ENCODE results near the gene TENT5A.

TENT5A gene

DNA sequence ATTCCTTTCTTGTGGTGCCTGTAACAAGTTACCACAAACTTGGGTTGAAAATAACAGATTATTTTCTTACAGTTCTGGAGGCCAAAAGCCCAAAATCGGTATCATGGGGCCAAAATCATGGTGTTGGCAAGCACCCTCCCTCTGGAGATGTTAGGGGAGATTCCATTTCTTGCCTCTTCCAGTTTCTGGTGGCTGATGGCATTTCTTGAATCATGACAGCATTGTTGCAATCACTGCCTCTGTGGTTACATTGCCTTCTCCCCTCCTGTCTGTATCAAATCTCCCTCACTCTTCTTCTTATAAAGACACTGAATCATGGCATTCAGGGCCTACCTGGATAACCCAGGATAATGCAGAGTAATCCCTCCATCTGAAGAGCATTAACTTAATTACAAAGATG is 17.9 kb upstream of the TENT5A start:
- DNase-seq, result no peak

DNA sequence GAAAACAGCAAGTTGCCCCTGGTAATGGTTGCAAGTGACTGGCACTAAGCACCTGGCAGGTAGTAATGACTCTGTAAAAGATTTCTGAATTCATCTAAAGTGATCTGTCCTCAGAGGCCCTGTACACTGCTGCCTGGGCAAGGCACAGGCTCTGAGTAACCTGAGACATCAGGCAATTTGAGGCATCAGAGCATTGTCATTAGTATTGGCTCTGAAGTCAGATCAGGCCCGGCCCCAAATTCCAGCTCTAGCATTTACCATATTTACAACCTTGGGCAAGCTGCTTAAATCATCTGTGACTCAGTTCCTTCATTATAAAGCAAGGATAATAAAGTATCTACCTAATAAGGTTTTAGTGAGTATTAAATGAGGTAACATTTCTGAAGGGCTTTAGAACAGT is 17.3 kb upstream of the TENT5A start:
- no peak for DNase-seq

DNA sequence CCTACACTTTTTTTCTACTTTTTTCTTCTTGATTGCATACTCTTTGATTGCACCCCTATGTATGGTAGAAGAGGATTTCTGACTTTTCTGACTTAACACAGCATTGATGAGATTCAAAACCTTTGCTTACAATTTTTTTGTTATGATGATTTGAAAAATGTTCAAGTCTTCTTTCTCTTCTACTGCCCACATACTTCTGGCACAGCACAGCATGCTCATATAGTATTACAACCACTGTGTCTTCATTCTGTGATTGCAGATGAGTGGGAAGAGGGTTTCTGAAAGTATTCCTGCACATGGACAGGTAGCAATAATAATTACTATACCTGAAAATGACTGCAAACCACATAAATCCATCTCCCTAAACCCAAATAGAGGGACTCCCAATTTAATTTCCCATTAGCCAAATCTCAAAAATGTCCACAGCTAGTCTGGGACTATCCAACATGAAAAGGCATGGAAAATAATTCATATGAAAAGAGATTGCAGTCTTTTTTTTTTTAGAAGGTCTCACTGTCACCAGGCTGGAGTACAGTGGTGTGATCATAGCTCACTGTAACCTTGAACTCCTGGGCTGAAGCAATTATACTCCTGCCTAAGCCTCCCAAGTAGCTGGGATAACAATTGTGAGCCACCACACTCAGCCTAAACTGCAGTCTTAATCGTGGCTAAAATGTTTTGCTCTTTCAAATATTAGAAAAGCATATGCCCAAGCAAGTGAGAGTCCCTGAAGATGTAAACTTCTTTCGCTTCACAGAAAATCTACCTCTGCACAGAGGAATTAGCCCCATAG is 15.9 kb upstream of the TENT5A start:
- DNase-seq, result no peak

DNA sequence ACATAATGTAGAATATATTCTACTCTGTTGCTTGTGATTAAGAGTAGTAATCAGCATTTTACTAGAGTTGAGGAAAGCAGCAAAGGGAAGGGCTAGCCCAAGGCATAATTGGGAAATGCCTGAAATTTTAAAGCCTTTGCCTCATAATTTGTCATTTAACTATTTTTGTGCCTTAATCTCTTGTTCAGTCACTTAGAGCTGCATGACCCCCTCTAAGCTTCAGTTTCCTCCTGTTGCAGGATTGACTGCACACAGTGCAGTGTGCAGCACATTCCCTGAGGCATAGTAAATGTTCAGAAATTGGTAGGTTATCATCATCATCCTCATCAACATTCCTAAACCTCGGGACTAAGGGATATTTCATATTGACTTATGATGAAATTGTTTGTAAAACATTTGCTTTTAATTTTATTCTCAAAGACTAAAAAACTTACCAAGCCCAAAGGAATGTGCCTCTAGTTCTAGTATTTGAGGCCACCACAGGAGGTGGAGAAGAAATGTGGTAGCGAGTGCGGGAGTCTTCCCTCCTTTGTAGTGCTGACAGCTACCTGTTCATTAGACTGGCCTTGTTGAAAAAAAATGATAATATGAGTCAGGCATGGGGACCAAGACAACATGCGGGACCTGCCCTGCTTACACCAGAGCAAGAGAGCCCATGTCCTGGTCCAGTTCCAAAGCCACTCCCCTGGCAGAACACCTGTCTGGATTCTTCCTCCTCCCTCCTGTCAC is 14.8 kb upstream of the TENT5A start:
- no peak for DNase-seq

DNA sequence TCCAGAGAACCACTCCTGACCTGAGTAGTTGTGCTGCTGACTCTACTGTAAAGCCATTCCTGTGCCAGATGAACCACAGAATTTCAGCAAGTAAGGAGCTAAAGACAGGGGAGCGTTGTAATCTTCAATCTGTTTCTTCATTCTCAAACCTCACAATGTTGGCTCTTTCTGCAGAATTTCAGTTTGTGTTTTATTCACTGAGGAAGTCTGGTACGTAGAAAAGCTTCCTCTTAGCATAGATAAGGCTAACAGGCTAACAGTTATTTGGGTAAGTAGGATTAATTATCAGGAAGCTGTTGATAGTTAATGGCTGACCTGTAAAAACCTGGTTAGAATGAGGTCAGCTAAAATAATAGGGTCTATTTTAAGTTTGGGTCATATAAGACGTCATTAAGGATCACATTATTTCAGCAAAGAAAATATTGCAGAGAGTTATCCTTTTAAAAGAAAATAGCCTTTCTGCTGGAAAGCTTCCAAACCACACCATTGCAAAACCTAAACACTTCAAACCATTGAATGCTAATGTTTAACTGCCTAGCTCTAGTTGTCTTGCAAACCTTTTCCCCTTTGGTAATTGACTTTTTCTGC is 14.1 kb upstream of the TENT5A start:
- DNase-seq, result no peak

DNA sequence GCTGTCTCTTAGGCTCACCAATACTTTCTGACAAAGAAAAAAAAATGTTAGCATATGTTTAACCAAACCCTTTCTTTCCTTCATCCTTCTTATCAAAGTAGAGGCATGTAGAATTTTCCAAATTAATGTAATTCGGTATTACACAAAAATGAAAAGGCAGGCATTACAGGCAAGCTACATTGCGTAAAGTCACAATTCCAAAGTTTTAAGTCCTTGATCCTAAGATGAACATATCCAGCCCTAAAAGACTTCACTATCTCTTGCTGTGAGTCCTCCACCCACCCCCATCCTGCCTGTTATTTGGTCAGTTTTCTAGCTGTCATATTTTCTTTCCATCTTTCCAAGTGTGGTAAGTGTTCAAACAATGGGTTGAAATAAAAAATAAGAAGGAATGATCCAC is 12.1 kb upstream of the TENT5A start:
- DNase-seq, result no peak

DNA sequence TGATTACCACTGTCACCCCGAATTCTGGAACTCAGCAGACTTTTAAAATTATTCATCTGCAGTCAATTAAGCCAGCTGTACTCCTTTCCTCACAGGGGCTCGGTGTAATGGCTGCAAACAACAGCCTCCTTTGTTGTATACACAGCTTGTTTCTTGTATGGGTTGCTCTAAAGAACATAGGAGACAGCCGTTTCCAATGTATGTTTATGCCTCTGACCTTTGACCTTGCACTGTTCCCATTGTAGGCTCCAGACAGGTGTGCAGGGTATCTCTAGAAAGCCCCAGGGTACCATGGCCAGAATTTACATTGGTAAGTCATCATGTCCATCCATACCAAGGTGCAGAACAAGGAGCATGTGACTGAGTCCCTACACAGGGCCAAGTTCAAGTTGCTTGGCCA is 11.5 kb upstream of the TENT5A start:
- no peak for DNase-seq

DNA sequence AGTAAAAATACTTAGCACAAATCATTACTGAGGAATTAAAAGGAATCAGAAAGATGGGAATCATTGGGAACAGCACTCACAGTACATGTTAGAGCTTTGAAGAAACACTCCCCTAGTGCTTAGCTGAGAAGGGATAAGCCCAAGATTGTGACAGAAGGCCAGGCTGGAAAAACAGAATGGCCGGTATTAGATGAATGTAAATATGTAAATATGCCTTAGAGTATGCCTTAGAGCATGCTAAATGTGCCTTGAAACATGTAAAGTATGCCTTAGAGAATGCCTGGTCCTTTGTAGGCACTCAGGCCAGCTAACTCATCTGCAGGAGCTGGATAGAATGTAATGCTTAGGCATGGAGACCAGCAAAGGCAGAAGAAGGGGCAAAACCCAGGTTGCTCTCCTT is 10.6 kb upstream of the TENT5A start:
- DNase-seq, result no peak

DNA sequence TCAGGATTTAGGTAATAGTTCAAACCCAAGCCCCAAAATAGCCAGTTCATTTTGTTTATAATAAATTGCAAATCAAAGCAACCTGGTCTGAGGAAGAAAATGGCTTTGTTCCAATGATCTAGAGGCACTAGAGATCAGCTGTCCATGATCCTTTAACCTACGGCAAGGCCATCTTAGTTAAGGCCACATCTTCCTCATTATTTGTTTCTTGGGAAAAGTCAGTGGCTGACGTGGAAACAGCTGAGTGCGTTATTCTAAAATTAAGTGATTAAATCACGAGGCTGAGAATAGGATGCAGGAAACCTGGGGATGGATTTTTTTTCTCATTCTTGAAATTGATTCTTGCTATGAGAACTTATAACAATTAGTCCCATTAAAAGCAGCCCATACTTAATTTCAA is 10.1 kb upstream of the TENT5A start:
- no peak for DNase-seq

DNA sequence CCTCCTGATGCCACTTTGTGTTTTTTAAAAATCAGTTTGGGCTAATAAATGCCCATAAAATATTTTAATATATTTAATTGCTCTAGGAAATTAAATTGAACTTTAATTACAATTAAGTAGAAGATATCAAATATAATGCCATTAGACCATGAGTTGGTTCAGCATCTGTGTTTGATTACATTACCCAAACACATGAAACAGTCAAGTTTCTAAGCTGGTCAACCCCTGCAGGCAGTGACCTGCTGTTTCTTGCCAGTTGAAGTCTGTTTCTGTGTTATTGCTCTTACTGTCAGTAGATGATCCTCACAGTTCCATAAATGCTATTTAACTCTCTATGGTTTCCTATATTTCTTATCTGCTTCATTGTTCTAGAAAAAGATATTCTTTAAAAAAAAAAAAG is 9.7 kb upstream of the TENT5A start:
- DNase-seq, result no peak

DNA sequence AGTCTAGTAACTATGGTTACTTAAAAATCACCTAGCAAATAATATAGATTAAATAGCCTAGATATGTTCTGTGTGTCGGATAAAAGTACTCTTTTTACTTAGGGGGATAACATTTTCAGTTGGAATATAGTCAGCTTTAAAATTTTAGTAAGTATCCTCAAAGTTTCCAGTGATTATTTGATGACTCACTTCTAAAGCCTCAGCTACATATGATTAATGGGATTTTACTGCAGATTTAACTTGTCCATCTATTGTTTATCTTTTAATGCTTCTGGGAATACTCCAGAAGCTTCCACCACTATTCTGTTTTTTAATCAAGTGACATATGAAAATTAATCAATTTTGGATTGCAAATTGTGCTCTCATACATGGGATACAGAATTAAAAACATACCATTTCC is 8.7 kb upstream of the TENT5A start:
- DNase-seq, result no peak

DNA sequence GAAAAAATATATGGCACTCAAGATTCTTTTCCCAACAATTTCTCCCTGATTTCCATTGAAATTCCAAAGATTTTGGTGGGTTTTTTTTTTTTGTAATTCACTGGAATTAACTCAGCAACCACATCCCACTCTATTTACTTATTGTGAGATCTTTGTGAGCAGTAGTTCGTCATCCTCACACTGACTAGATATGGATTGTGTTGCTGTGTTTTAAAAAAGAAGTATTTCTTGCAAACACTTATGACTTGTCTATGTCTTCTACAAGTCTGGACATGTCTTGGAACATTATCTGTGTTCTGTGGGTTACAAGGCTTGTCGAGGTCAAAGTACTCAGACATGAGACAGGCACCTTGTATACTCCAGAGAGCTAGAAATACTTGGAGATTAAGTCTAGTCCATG is 7.3 kb upstream of the TENT5A start:
- no peak for DNase-seq

DNA sequence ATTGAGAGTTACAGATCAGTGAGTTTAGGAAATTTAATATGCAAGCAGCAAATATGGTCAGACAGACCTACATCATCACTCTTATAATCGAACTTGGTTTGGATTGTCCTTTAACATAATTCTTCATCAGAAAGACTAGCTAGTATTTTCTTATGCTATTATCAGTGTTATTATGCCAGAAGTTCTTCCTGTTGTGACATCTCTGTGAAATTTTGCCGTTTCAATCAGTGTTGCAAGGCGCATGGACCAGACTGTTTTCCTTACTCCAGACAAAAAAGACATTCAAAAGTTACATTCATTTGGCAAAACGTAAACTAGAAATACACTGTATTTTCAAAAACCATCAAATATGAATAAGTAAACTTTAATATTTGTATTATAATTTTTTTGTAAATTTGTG is 5.7 kb upstream of the TENT5A start:
- no peak for DNase-seq

DNA sequence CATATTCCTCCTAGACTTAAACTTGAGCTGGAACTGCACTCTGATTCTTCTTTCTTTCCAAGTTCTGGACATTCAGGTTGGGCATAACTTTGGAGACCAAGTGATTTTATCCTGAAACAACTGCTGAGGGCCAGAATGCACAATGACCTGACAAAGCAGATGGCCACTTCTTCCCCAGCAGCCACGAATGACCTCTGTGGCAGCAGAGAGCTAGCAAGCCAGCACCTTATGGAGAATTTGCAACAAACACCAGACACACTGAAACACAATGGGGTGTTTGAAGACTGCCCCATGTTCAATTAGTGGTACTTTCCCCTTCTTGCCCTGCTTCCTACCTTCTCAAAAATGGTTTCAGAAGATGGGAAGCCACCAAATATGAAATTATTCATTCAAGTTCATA is 4.2 kb upstream of the TENT5A start:
- no peak for DNase-seq

DNA sequence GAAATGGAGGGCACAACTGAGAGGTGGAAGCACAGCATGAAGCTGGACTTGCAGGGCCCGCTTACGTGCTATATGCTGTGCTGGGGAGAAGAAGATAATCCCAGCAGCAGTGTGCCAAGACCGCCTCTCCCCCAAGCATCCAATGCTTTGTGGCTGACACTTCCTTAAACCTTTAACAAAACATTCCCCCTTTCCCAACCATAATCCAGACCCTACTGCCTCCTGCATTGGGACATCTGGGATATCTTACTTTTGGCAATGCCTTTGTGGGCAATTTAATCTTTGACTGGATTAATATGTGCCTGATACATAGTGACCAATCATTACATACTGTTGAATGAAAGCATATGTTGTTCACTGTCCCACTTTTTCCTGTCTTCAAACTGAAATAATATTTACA is 3.1 kb upstream of the TENT5A start:
- DNase-seq, result no peak

DNA sequence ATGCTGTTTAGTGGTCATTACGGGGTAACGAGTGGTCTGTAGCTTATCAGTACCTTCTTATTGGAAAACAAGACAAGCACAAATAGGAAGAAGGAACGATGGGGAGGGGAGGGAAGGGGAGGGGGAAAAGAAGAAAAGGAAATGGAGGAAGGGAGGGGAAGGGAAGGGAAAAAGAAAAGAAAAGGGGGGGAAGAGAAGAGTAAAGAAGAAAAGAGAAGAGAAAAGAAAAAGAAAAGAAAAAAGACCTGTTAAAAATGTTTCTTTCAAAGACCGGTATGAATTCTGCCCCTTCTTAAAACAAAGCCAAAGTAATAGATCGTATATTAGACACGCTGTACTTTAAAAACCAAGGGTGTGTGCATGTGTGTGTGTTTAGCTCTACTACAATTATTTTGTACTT is 2.4 kb upstream of the TENT5A start:
- no peak for DNase-seq

DNA sequence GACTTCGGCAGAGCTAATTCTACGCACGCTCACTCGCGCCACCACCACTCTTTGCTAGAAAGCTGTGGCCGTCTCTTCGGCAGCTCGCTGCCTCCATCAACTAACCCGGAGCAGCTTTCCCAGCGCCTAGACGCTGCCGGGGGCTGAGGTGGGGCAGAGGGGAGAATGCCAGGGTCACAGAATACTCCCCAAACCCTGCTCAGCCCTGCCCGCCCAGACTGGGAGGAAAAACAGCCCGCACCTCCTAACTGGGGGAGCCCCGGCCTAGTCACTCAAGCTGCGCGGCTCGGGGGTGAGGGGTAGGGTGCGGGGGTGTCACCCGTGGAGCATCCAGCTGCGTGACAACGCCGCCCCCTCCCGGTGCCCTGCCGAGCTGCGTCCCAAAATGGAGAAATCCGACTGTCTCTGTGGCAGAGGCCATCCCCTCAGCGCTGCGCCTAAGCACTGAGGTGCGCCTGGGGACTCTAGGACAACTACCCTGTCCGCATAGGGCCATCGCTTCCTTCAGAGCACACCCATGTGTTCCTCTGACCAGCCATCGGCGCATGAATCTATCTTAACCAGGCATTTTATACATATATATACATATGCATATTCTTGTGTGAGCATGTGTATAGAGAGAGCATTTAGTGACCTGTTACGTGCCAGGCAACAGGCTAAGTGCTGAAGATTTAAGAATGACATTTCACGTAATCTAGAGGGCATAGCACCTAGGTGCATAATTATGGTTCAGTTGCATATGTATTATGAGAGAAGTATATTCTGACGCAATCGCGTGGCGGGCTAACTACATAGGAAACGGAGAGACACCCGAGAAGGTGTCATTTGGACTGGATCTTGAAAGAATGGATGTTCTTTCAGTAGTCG is 1.5 kb upstream of the TENT5A start:
- DNase-seq, result peak in 1 of 2 donors; percentile 69

DNA sequence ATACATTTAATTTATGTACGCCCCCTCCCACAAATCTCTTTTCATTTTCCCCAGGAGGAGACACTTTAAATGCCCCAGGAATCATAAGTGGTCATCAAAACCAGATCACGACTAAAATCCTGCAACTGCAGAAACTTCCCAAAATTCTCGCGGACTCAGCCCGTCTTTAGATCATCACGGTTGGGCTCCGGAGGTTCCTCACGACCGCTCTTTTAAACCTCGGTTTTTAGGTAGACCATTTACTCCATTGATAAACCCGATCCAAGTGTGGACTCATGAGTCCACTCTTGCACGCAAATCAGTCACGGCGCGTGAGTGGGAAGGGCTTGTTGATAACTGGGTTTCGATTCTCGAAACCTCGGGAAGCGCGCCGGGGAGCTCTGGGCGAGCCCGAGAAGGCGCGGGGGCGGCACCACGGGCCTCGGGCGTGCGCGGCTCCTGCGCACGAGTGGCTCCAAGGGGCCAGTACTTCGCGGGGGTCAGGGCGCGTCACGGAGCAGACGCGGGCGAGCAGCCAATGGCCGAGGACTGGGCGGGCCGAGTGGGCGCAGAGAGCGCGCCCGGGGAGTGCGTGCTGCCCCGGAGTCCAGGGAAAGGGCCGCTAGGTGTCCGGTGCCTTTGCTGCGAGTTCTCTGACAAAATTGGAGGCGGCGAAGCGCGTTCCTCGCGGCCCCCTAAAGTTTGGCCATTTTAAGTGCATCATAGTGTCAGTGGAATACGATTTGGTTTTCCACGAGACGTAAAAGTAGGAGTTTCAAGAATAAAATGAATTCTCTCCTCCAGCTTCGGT is 635 bp upstream of the TENT5A start:
- peak; percentile 40 to 79 for DNase-seq

DNA sequence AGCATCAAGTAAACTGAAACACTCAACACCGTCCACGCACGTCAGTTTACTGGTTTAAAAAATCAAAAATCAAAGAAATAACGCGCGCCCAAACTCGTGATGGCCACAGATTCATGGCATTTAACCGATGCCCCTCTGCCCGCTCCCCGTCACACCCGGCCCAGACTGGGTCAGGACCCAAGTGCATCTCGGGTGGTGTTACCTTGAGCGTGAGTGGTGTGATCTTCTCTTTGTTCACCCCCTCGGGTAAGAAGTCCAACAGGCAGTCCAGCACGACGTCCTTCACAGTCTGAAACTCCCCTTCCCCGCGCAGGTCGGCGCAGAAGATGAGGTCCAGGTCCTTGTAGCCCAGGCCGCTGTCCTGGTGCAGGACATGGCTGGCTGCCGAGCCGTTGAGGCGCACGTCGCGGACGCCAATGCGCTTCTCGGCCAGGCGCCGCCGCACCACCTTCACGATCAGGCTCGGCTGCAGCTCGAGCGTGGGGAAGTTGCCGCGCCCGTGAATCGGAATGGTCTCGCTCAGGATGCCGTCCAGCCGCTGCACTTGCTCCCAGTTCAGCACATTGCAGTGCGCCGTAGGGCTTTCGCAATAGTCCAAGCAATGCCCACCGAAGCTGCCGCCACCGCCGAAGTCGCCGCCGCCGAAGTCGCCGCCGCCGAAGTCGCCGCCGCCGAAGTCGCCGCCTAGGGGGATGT is 945 bp downstream of the TENT5A start:
- peak in 1 of 2 donors; percentile 42 for DNase-seq

DNA sequence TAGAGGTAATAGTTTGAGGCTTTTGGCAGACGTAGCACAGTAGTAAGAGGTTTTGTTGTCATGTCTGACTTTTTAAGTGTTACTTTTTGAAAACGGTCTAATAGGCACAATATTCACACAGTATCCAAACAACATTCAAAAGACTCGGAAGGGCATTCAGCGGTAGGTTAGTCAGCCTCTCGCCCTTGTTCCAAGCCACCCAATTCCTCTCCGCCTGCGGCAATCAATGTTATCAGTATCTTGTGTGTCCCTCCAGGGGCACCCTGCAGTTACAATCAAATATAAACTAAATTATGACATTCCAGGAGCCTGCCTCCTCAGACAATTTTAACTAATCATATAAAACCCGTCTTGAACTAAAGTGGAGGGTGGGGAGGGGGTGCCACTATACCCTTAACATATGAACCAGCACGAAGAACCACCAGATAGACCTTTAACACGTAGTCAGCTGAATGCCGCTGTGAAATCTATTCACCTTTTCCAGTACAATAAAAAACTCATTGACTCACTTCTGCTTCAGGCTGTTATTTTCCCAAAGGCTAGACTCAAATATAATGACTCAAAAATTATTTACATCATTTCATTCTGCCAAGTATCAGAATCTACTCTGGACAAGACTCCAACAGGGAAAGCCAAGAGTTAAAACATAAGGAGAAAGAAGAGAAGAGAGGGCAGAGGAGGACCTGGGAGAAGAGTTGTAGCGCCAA is 1.6 kb downstream of the TENT5A start:
- no peak for DNase-seq

DNA sequence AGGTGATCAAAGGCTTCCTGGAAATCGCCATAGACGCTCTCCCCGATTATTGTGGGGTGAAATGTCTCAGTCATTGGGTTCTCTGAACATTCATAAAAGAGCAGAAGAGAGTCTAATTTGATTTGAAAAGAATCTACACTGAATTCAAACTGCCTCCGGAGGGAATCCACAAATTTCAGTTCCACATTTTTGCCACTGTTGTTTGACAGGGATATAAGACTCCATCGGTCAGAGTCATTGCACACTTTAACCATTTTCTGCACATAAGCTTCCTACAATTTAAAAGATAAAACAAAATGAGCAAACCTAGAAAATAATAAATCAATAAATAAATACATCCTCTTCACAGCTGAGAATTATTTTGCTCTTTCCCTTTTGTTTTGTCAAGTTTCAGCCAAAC is 2.3 kb downstream of the TENT5A start:
- DNase-seq, result no peak
